IMR-90 (cell line): ENCODE measurements around the gene TUBGCP2. TPM values are rescaled to one million over a fixed set of nuclear protein-coding genes. Genes with fewer than 3 reads are reported as not detected.
A peak's percentile ranks its signal among the peaks of the same experiment; 100 is the strongest.

Experiments
- ATAC-seq: fragments of 200-7000 bp; cut with Tn5 transposase; 2 replicates; pipeline ENCODE4 v1.9.1; 2020; ENCODE audit warnings: low read depth, mild to moderate bottlenecking, moderate library complexity
- BruUV-seq: library from RNA; stranded (reverse); fragments of 400-500 nt; replicated peaks from 2 replicates; lab custom pipeline; 2021; lab: Mats Ljungman, UMichigan
- CTCF ChIA-PET: fragments of 300-600 bp; formaldehyde crosslinking; extraction: SDS; loops from one replicate; lab custom pipeline; 2021; ENCODE audit warnings: antibody characterized with exemption; lab: Yijun Ruan, JAX
- POLR2A ChIA-PET: fragments of 300-600 bp; sonication (Branson Sonifier 250); formaldehyde crosslinking; loops from one replicate; lab custom pipeline; 2022; ENCODE audit warnings: antibody characterized with exemption; ENCODE audit not compliant: unreplicated experiment; lab: Charles Lee
- DNase-seq: peaks from one replicate; pipeline ENCODE4 v3.0.0; 2013
- H2AFZ ChIP-seq: replicated peaks from 2 replicates; pipeline ENCODE3; 2013; ENCODE audit warnings: low read length, mild to moderate bottlenecking; ENCODE audit not compliant: poor library complexity
- H2AK5ac ChIP-seq: 2 replicates; pipeline ENCODE4 v1.6.1; 2013; ENCODE audit warnings: low read depth, low read length, inconsistent platforms
- H2AK9ac ChIP-seq: replicated peaks from 2 replicates; pipeline ENCODE3; 2013; ENCODE audit warnings: mild to moderate bottlenecking, low read depth, low read length, moderate library complexity; ENCODE audit not compliant: poor library complexity
- H2BK120ac ChIP-seq: 2 replicates; pipeline ENCODE4 v1.6.1; 2013; ENCODE audit warnings: low read depth, low read length, inconsistent platforms
- H2BK15ac ChIP-seq: 3 replicates; pipeline ENCODE4 v1.6.1; 2013; ENCODE audit warnings: low read depth, low read length, inconsistent platforms
- H2BK20ac ChIP-seq: 2 replicates; pipeline ENCODE4 v1.6.1; 2013; ENCODE audit warnings: low read depth, mild to moderate bottlenecking, inconsistent platforms, low read length, moderate library complexity
- H2BK5ac ChIP-seq: 2 replicates; pipeline ENCODE4 v1.6.1; 2013; ENCODE audit warnings: mild to moderate bottlenecking, low read depth, low read length, inconsistent platforms; ENCODE audit not compliant: poor library complexity, severe bottlenecking
- H3K14ac ChIP-seq: replicated peaks from 2 replicates; pipeline ENCODE4 v1.6.1; 2013; ENCODE audit warnings: low read depth, low read length, inconsistent platforms
- H3K18ac ChIP-seq: 2 replicates; pipeline ENCODE4 v1.6.1; 2013; ENCODE audit warnings: low read depth, low read length, control low read depth
- H3K23ac ChIP-seq: 2 replicates; pipeline ENCODE4 v1.6.1; 2013; ENCODE audit warnings: low read depth, low read length, inconsistent platforms
- H3K27ac ChIP-seq: 2 replicates; pipeline ENCODE4 v1.5.1; 2013; ENCODE audit warnings: mild to moderate bottlenecking, control low read depth, low read length; ENCODE audit not compliant: insufficient read depth
- H3K27me3 ChIP-seq: 2 replicates; pipeline ENCODE4 v1.6.1; 2013; ENCODE audit warnings: low read length; ENCODE audit not compliant: control insufficient read depth, insufficient read depth
- H3K36me3 ChIP-seq: 2 replicates; pipeline ENCODE4 v1.6.1; 2013; ENCODE audit warnings: low read length, mixed read lengths; ENCODE audit not compliant: control insufficient read depth, insufficient read depth
- H3K4ac ChIP-seq: 2 replicates; pipeline ENCODE4 v1.6.1; 2013; ENCODE audit warnings: low read depth, low read length, inconsistent platforms
- H3K4me1 ChIP-seq: 2 replicates; pipeline ENCODE4 v1.6.1; 2013; ENCODE audit warnings: low read length, mixed read lengths; ENCODE audit not compliant: control insufficient read depth, insufficient read depth
- H3K4me2 ChIP-seq: 2 replicates; pipeline ENCODE4 v1.6.1; 2013; ENCODE audit warnings: low read depth, mild to moderate bottlenecking, control low read depth, low read length, moderate library complexity
- H3K4me3 ChIP-seq: 2 replicates; pipeline ENCODE4 v1.5.1; 2013; ENCODE audit warnings: low read depth, mild to moderate bottlenecking, control low read depth, low read length, moderate library complexity; ENCODE audit not compliant: insufficient read depth
- H3K56ac ChIP-seq: 2 replicates; pipeline ENCODE4 v1.6.1; 2013; ENCODE audit warnings: low read length, inconsistent platforms; ENCODE audit not compliant: insufficient read depth; ENCODE audit errors: extremely low read depth
- H3K79me1 ChIP-seq, 2 experiments: 2 replicates each; pipeline ENCODE4 v1.6.1; 2013; ENCODE audit warnings: low read length in 2 of 2, inconsistent platforms in 1 of 2, low read depth in 1 of 2
- H3K9ac ChIP-seq: 2 replicates; pipeline ENCODE4 v1.6.1; 2013; ENCODE audit warnings: low read depth, low read length, control low read depth
- H3K9me1 ChIP-seq: 2 replicates; pipeline ENCODE4 v1.6.1; 2013; ENCODE audit warnings: low read length, inconsistent platforms; ENCODE audit not compliant: insufficient read depth
- H3K9me3 ChIP-seq: 2 replicates; pipeline ENCODE4 v1.6.1; 2013; ENCODE audit warnings: low read length; ENCODE audit not compliant: control insufficient read depth, insufficient read depth
- H4K20me1 ChIP-seq: 2 replicates; pipeline ENCODE4 v1.6.1; 2013; ENCODE audit warnings: low read length, inconsistent platforms; ENCODE audit not compliant: insufficient read depth
- H4K5ac ChIP-seq: 2 replicates; pipeline ENCODE4 v1.6.1; 2013; ENCODE audit warnings: mild to moderate bottlenecking, low read depth, low read length, control low read depth
- H4K8ac ChIP-seq, 2 experiments: 2 replicates each; pipeline ENCODE4 v1.6.1; 2013; ENCODE audit warnings: low read depth in 2 of 2, low read length in 2 of 2, control low read depth in 1 of 2, inconsistent platforms in 1 of 2
- H4K91ac ChIP-seq: 2 replicates; pipeline ENCODE4 v1.6.1; 2013; ENCODE audit warnings: low read depth, low read length, inconsistent platforms; ENCODE audit not compliant: insufficient read depth
- MXI1 ChIP-seq: IDR thresholded peaks from 2 replicates; pipeline ENCODE4 v1.6.1; 2012; ENCODE audit warnings: low read depth, mild to moderate bottlenecking, low read length, moderate library complexity, borderline replicate concordance
- NFE2L2 ChIP-seq: fragments of 150-350 bp; IDR thresholded peaks from 2 replicates; pipeline ENCODE4 v1.6.1; 2016; ENCODE audit warnings: low read depth, mild to moderate bottlenecking, low read length
- POLR2A ChIP-seq: IDR thresholded peaks from 2 replicates; pipeline ENCODE4 v1.6.1; 2012; ENCODE audit warnings: mild to moderate bottlenecking, low read depth, low read length
- WGBS, 2 experiments: methylation state at CpG; one replicate each; pipeline versions ENCODE4 v1.1.5 to v1.1.7; 2013; ENCODE audit warnings: missing lambda C conversion rate in 2 of 2; ENCODE audit not compliant: insufficient read length in 1 of 2; ENCODE audit errors: extremely low coverage in 2 of 2; 5-methylcytosine and 5-hydroxymethylcytosine counted together
- dilution Hi-C: fragments of 300-500 bp; cut with HindIII; formaldehyde crosslinking; loops from one replicate; pipeline ENCODE4 v1.14.3; 2018; ENCODE audit warnings: low sequenced_read_pairs; ENCODE audit not compliant: unreplicated experiment
- in situ Hi-C: fragments of 300-500 bp; cut with MboI; formaldehyde crosslinking; loops from 3 replicates; pipeline ENCODE4 v1.14.3; 2019; ENCODE audit warnings: low sequenced_read_pairs, inconsistent platforms, mixed read lengths
- intact Hi-C: fragments of 100-400 bp; cut with micrococcal nuclease; formaldehyde crosslinking; loops from 2 replicates; pipeline ENCODE4 v1.10.0; 2022
- polyA plus RNA-seq, 3 experiments: library from polyadenylated mRNA; depleted of rRNA; stranded (reverse); fragments of >200 nt; gene quantifications; 2 replicates each; pipeline ENCODE4 v1.2.3, GENCODE V29; 2012; ENCODE audit warnings: low replicate concordance in 1 of 3
- total RNA-seq: library from RNA; depleted of rRNA; stranded (reverse); fragments of >200 nt; gene quantifications from 2 replicates; pipeline ENCODE4 v1.2.3, GENCODE V29; 2012

TUBGCP2 gene
- total and polyA plus RNA-seq, 2 of the 4 experiments (the other 2 are of a cell fraction): 48.1 to 72.6 TPM

DNA sequence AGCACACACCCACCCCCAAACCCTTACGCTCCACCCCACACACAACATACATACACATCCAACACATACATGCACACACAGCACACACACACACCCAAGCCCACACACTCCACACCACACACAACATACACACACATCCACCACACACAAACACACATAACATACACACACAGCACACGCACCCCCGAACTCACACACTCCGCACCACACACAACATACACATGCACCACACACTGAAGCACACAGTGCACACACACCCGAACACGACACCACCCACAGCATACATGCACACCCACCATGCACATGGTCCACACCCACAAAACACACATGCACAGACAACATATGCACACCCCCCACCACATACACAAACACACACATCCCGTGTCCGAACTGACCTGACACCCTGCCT is 40.5 kb upstream of the TUBGCP2 start:
- 87% methylated on average over 6 of the region's 8 CpGs; no CpG with 5 or more reads in 1 of the 2 experiments for WGBS, 2 experiments
- H4K20me1 ChIP-seq: peaks cover 3% of the 10 kb centered on the region; the same call in 1 of the 2 replicates
- TF ChIP-seq POLR2A (peak; percentile 49; the same call in 1 of the 2 replicates), MXI1 (no peak), NFE2L2 (no peak)
- 0 out of 2 replicates have a peak, but pooled peaks cover 5% of the 10 kb centered on the region for H3K9me1 ChIP-seq
- POLR2A ChIA-PET: no interaction called here
- in situ Hi-C loops (no loop called here), intact Hi-C loops (no loop called here), dilution Hi-C loops (no loop called here)
- H3K18ac ChIP-seq: no peak overlapping the region
- H3K4me3 ChIP-seq: no peak overlapping the region
- no peak overlapping the region for H3K56ac ChIP-seq
- H3K27ac ChIP-seq: no peak overlapping the region
- H2AK9ac ChIP-seq: no peak overlapping the region
- no peak overlapping the region for H4K8ac ChIP-seq
- H2BK15ac ChIP-seq: no peak overlapping the region
- no peak overlapping the region for H3K9ac ChIP-seq
- H3K14ac ChIP-seq: no peak overlapping the region
- H2AFZ ChIP-seq: peak overlapping the region; percentile 51
- DNase-seq: no peak
- H3K9me3 ChIP-seq: no peaks in the 10 kb centered on the region
- H3K4me2 ChIP-seq: no peak overlapping the region
- no peak overlapping the region for H2BK20ac ChIP-seq
- H4K91ac ChIP-seq: no peak overlapping the region
- H2BK120ac ChIP-seq: no peak overlapping the region
- peaks cover 12% of the 10 kb centered on the region; the same call in 1 of the 2 replicates for H3K27me3 ChIP-seq
- H4K5ac ChIP-seq: no peak overlapping the region
- no peaks in the 10 kb centered on the region for H3K4me1 ChIP-seq
- BruUV-seq: no TSS peak
- H3K4ac ChIP-seq: no peak overlapping the region
- ATAC-seq: no peak
- peak overlapping the region; percentile 67 for H2BK5ac ChIP-seq
- H3K23ac ChIP-seq: no peak overlapping the region
- no peaks in the 10 kb centered on the region for H3K36me3 ChIP-seq
- CTCF ChIA-PET: no interaction called here
- no peaks in the 10 kb centered on the region for H3K79me1 ChIP-seq
- no peak overlapping the region for H2AK5ac ChIP-seq
